ENCODE data around the gene KLC1. TPM values are rescaled to one million over a fixed set of nuclear protein-coding genes. Genes with fewer than 3 reads are reported as not detected.

KLC1 gene
- total RNA-seq, 2 donors from 2014 or later, result 170 to 178 TPM

DNA sequence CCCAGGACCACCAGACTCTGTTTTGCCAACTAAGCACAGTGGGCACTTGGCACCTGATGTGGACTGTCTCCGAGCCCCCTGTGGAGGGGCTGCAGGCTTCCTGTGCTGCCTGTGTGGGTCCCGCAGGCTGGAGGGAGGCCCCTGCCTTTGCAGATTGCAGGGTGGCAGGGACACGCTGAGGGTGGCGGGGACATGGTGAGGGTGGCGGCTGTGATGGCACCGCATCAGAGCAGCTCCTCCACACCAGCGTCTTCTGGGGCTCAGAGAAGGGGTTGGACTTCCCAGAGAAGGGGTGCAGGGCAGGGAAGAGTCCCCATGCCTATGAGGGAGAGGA lies 94.7 kb downstream of the KLC1 start:
- H3K4me1 Mint-ChIP-seq, result peaks cover 9% of the 10 kb centered on the region
- H3K27ac ChIP-seq (ENCODE audit: low read depth, low read length), result no peak overlapping the region
- H3K9me3 ChIP-seq (ENCODE audit: control insufficient read depth, low read length), result no peaks in the 10 kb centered on the region
- no peak overlapping the region for H3K9ac ChIP-seq (ENCODE audit: extremely low read depth, low read length, poor library complexity, severe bottlenecking)
- no peak for DNase-seq
- no peaks in the 10 kb centered on the region for H3K27me3 ChIP-seq (ENCODE audit: control insufficient read depth, insufficient read depth, low read length, poor library complexity, severe bottlenecking)
- H3K4me3 ChIP-seq (ENCODE audit: low read length), result no peak overlapping the region
- H3K27ac Mint-ChIP-seq, result no peak overlapping the region
- H3K36me3 ChIP-seq (ENCODE audit: control insufficient read depth, insufficient read depth, low read length), result peaks cover 11% of the 10 kb centered on the region
- H3K36me3 Mint-ChIP-seq (ENCODE audit: low read depth), result peaks cover 8% of the 10 kb centered on the region
- H3K27me3 Mint-ChIP-seq (ENCODE audit: insufficient read depth), result no peaks in the 10 kb centered on the region
- no peak overlapping the region for H3K4me3 Mint-ChIP-seq
- WGBS, 2 experiments (ENCODE audit: insufficient coverage in 1 of 2, insufficient read length in 1 of 2), result 93 to 100% methylated on average over 3 to 7 of the region's 7 CpGs
- no peaks in the 10 kb centered on the region for H3K4me1 ChIP-seq (ENCODE audit: control insufficient read depth, insufficient read depth, low read length)
- peaks cover 1% of the 10 kb centered on the region for H3K9me3 Mint-ChIP-seq
- TF ChIP-seq, protein P1, sequence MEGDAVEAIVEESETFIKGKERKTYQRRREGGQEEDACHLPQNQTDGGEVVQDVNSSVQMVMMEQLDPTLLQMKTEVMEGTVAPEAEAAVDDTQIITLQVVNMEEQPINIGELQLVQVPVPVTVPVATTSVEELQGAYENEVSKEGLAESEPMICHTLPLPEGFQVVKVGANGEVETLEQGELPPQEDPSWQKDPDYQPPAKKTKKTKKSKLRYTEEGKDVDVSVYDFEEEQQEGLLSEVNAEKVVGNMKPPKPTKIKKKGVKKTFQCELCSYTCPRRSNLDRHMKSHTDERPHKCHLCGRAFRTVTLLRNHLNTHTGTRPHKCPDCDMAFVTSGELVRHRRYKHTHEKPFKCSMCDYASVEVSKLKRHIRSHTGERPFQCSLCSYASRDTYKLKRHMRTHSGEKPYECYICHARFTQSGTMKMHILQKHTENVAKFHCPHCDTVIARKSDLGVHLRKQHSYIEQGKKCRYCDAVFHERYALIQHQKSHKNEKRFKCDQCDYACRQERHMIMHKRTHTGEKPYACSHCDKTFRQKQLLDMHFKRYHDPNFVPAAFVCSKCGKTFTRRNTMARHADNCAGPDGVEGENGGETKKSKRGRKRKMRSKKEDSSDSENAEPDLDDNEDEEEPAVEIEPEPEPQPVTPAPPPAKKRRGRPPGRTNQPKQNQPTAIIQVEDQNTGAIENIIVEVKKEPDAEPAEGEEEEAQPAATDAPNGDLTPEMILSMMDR (conservative IDR thresholded peaks at IDR 0.05), result no peak

DNA sequence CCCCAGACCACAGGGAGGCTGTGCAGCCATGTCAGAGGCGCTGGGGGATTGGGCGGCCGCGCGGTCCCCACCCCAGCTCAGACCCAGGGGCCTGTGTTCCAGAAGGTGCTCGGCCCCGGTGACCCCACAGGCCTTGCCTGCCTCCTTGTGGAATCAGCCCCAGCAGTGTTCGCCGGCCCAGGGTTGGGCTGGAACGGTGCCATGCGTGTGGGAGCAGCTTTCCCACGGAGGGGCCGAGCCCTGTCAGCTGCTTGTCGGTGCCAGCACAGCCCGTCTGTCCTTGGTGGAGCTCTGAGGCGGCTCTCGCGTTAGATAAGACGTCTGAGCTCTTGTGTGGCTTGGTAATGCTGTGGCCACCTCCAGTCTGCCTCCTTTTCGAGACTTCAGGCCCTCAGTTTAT lies 95.1 kb downstream of the KLC1 start:
- Mint-ChIP-seq H3K9me3 (peaks cover 1% of the 10 kb centered on the region), H3K4me3 (no peak overlapping the region), H3K4me1 (peaks cover 13% of the 10 kb centered on the region), H3K27ac (no peak overlapping the region), H3K36me3 (ENCODE audit: low read depth) (peaks cover 11% of the 10 kb centered on the region), H3K27me3 (ENCODE audit: insufficient read depth) (no peaks in the 10 kb centered on the region)
- H3K4me3 ChIP-seq (ENCODE audit: low read length), result no peak overlapping the region
- DNase-seq, result no peak
- H3K36me3 ChIP-seq (ENCODE audit: control insufficient read depth, insufficient read depth, low read length), result peaks cover 15% of the 10 kb centered on the region
- no peaks in the 10 kb centered on the region for H3K27me3 ChIP-seq (ENCODE audit: control insufficient read depth, insufficient read depth, low read length, poor library complexity, severe bottlenecking)
- H3K4me1 ChIP-seq (ENCODE audit: control insufficient read depth, insufficient read depth, low read length), result peaks cover 2% of the 10 kb centered on the region
- TF ChIP-seq, protein P1 (conservative IDR thresholded peaks at IDR 0.05), result no peak
- H3K27ac ChIP-seq (ENCODE audit: low read depth, low read length), result no peak overlapping the region
- no peak overlapping the region for H3K9ac ChIP-seq (ENCODE audit: extremely low read depth, low read length, poor library complexity, severe bottlenecking)
- 94 to 95% methylated on average over 16 to 20 of the region's 20 CpGs for WGBS, 2 experiments (ENCODE audit: insufficient coverage in 1 of 2, insufficient read length in 1 of 2)
- no peaks in the 10 kb centered on the region for H3K9me3 ChIP-seq (ENCODE audit: control insufficient read depth, low read length)

DNA sequence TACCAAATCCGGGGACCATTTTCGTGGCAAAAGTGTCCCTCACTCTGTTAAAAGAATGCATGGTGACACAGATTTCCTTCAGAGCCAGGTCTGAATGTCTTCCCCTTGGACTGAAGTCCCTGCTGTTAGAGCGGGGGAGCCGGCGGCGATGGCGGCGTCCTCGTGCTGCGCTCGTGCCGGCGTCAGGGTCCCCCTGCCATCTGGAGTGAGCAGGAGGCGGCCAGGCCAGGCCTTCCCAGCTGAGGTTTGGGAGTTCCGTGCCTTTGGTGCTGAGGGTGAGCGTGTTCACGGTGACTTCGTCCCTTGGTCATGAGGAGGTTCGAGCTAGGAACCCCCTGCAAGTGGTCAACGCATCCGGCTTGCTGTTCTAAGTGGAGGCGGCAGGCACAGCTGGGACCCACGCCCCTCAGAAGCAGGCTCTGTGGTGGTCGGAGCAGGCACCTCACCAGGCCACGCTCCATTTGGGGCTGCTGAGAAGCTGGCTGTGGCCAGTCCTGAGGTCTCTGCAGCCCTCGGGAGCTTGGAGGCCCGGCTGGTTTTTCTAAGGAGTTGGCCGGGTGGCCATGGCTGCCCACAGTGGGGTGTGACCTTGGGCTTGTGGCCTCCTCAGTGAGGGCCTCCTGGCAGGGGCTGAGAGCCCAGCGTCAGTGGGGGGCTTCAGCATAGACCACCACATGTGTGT lies 96.1 kb downstream of the KLC1 start:
- Histone ChIP-seq H3K9me3 (ENCODE audit: control insufficient read depth, low read length) (no peaks in the 10 kb centered on the region), H3K4me1 (ENCODE audit: control insufficient read depth, insufficient read depth, low read length) (peaks cover 11% of the 10 kb centered on the region), H3K27me3 (ENCODE audit: control insufficient read depth, insufficient read depth, low read length, poor library complexity, severe bottlenecking) (no peaks in the 10 kb centered on the region), H3K36me3 (ENCODE audit: control insufficient read depth, insufficient read depth, low read length) (peaks cover 24% of the 10 kb centered on the region), H3K27ac (ENCODE audit: low read depth, low read length) (no peak overlapping the region), H3K4me3 (ENCODE audit: low read length) (no peak overlapping the region), H3K9ac (ENCODE audit: extremely low read depth, low read length, poor library complexity, severe bottlenecking) (no peak overlapping the region)
- Mint-ChIP-seq H3K36me3 (ENCODE audit: low read depth) (peaks cover 18% of the 10 kb centered on the region), H3K4me1 (peaks cover 20% of the 10 kb centered on the region), H3K27me3 (ENCODE audit: insufficient read depth) (no peaks in the 10 kb centered on the region), H3K27ac (no peak overlapping the region), H3K9me3 (peaks cover 1% of the 10 kb centered on the region), H3K4me3 (no peak overlapping the region)
- TF ChIP-seq, protein P1 (conservative IDR thresholded peaks at IDR 0.05), result no peak
- WGBS, 2 experiments (ENCODE audit: insufficient coverage in 1 of 2, insufficient read length in 1 of 2), result 95 to 96% methylated on average over 19 to 29 of the region's 29 CpGs
- DNase-seq, result no peak
